ENCODE data around the gene THRB. TPM values are rescaled to one million over a fixed set of nuclear protein-coding genes. Genes with fewer than 3 reads are reported as not detected.

The THRB gene
- total and polyA plus RNA-seq, 10 donors, result 1.00 to 26.6 (median 16.2) TPM

DNA sequence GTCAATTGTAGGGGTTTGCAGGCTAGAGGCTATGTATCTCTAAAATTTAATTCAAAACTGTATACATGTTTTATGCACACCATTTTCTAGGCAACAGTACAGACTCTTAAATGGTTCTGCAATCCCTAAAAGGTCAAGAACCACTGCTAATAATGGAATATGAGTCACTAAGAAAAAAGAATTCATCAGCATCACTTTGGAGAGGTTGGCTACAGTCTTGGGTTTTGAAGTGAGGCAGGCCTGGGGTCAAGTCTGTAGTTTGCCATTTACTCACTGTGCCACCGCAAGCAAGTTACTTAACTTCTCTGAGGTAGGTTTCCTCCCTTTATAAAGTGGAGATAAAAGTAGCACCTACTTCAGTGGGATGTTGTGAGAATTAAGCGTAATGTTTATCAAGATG is 33.7 kb downstream of the THRB start:
- WGBS, 5 donors, result 85 to 95% (median 90%) methylated on average over 2 of the region's 2 CpGs
- DNase-seq, result no peak
- intact Hi-C loops (cut with DNase I; ENCODE audit: low total_unique reads), result no loop called here
- H3K9me3 ChIP-seq, result peaks cover 0 to 20% (median 5%) of the 10 kb centered on the region in 8 donors
- H3K27ac ChIP-seq, result no peak overlapping the region
- no peak overlapping the region for H3K4me3 ChIP-seq
- no peak for TF ChIP-seq POLR2AphosphoS5 (IDR thresholded peaks at IDR 0.05)
- TF ChIP-seq, protein P1, sequence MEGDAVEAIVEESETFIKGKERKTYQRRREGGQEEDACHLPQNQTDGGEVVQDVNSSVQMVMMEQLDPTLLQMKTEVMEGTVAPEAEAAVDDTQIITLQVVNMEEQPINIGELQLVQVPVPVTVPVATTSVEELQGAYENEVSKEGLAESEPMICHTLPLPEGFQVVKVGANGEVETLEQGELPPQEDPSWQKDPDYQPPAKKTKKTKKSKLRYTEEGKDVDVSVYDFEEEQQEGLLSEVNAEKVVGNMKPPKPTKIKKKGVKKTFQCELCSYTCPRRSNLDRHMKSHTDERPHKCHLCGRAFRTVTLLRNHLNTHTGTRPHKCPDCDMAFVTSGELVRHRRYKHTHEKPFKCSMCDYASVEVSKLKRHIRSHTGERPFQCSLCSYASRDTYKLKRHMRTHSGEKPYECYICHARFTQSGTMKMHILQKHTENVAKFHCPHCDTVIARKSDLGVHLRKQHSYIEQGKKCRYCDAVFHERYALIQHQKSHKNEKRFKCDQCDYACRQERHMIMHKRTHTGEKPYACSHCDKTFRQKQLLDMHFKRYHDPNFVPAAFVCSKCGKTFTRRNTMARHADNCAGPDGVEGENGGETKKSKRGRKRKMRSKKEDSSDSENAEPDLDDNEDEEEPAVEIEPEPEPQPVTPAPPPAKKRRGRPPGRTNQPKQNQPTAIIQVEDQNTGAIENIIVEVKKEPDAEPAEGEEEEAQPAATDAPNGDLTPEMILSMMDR (IDR thresholded peaks at IDR 0.05 in 8 of 11, conservative IDR thresholded peaks at IDR 0.05 in 3 of 11), result no peak
- TF ChIP-seq POLR2A (IDR thresholded peaks at IDR 0.05), result no peak
- H3K36me3 ChIP-seq, result no peaks in the 10 kb centered on the region
- no peaks in the 10 kb centered on the region for H3K4me1 ChIP-seq
- H3K27me3 ChIP-seq (replicated peaks in 1 of 7), result no peaks in the 10 kb centered on the region

DNA sequence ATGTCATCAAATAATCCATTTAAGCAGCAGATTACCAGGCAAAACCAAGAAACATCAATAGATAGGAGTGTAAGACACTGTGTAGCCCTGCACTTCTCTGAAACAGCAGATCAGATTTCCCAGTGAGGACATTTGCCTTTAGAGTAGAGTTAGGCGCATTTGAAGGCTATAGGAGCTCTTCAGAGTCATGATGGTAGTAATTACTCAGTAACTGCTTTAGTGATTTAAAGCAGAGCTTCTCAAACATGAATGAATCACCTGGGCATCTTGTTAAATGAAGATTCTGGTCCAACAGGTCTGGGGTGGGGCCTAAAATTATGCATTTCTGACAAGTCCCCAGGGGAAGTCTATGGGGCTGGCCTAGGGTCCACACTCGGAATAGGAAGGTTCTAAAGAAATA is 36.9 kb downstream of the THRB start:
- H3K27me3 ChIP-seq (replicated peaks in 1 of 7), result no peaks in the 10 kb centered on the region
- H3K9me3 ChIP-seq, result no peaks in the 10 kb centered on the region
- 60 to 88% (median 64%) methylated on average over 2 of the region's 2 CpGs for WGBS, 5 donors
- TF ChIP-seq POLR2AphosphoS5 (IDR thresholded peaks at IDR 0.05), result no peak
- no peak for TF ChIP-seq POLR2A (IDR thresholded peaks at IDR 0.05)
- TF ChIP-seq, protein P1 (IDR thresholded peaks at IDR 0.05 in 8 of 11, conservative IDR thresholded peaks at IDR 0.05 in 3 of 11), result no peak
- intact Hi-C loops (cut with DNase I; ENCODE audit: low total_unique reads), result no loop called here
- no peak for DNase-seq
- H3K4me3 ChIP-seq, result no peak overlapping the region
- no peak overlapping the region for H3K27ac ChIP-seq
- no peaks in the 10 kb centered on the region for H3K36me3 ChIP-seq
- no peaks in the 10 kb centered on the region for H3K4me1 ChIP-seq

DNA sequence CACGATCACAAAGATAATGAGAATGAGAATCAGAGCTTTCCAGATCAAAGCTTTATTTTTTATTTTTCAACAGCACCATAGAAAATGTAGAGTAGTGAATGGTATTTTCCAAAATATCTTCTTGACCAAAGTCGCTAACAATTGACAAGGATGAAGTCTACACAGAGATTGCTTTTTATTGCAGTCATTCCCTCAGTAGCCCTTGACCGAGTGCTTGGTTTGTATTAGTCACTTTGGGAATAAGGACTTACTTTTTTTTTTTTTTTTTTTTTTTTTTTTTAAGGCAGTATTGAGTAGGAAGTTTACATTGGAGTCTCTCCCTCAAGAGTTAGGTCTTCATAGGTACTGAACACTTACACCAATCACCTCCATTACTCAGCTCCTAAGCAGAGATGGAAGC is 39.8 kb downstream of the THRB start:
- whole genome bisulfite sequencing, 5 donors, result 70 to 89% (median 81%) methylated on average over 3 of the region's 3 CpGs
- no peaks in the 10 kb centered on the region for H3K9me3 ChIP-seq
- H3K27me3 ChIP-seq (replicated peaks in 1 of 7), result no peaks in the 10 kb centered on the region
- intact Hi-C loops (cut with DNase I; ENCODE audit: low total_unique reads), result no loop called here
- H3K4me3 ChIP-seq, result no peak overlapping the region
- H3K27ac ChIP-seq, result no peak overlapping the region
- TF ChIP-seq POLR2AphosphoS5 (IDR thresholded peaks at IDR 0.05) (no peak), POLR2A (IDR thresholded peaks at IDR 0.05) (no peak)
- TF ChIP-seq, protein P1 (IDR thresholded peaks at IDR 0.05 in 8 of 11, conservative IDR thresholded peaks at IDR 0.05 in 3 of 11), result no peak
- no peaks in the 10 kb centered on the region for H3K36me3 ChIP-seq
- peaks cover 0 to 10% (median 0%) of the 10 kb centered on the region in 6 donors for H3K4me1 ChIP-seq
- DNase-seq, result no peak

DNA sequence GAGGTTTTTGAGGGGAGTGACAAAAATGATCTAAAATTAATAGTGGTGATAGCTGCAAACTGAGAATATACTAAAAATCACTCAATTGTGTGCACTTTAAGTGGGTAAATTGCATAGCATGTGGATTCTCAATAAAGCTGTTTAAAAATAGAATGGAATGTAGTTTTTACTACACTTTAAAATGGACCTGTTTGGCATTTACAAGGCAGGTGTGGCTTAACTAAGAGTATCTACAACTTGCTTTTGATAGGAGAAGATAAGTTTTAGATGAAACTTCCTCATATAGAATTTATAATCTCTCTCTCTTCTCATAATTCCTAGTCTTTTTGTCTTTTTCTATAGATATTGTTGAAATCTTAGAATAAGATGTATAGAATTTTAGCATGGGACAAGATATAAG is 40.3 kb downstream of the THRB start:
- Histone ChIP-seq H3K9me3 (no peaks in the 10 kb centered on the region), H3K27ac (no peak overlapping the region), H3K4me1 (peaks cover 0 to 10% (median 0%) of the 10 kb centered on the region in 6 donors), H3K4me3 (no peak overlapping the region), H3K27me3 (replicated peaks in 1 of 7) (no peaks in the 10 kb centered on the region), H3K36me3 (no peaks in the 10 kb centered on the region)
- DNase-seq, result no peak
- intact Hi-C loops (cut with DNase I; ENCODE audit: low total_unique reads), result no loop called here
- TF ChIP-seq, protein P1 (IDR thresholded peaks at IDR 0.05 in 8 of 11, conservative IDR thresholded peaks at IDR 0.05 in 3 of 11), result no peak
- TF ChIP-seq POLR2A (IDR thresholded peaks at IDR 0.05) (no peak), POLR2AphosphoS5 (IDR thresholded peaks at IDR 0.05) (no peak)
